Measurements from ENCODE around the gene GOLGA8B.
A peak's percentile ranks its signal among the peaks of the same experiment; 100 is the strongest.
"Not testable (repeated sequence)": the region's sequence is repeated elsewhere in the genome, so short reads cannot be mapped to it uniquely, and the experiment has no call there.

GOLGA8B gene

DNA sequence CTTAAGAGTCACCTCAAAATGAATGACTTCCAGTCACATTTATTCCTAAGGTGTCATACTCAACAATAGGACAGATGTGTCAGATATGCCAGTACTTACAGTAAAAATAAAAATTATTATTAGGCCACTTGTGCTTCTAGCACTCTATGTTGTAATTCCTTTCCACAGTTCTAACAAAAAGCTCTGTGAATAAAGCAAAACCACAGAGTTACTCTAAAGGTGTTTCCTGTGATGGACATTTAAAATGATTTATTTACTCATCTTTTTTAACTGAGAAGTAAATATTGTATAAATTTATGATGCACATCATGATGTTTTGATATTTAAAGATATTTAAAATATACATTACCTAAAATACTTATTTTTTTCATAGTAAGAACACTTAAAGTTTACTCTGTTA is 13.9 kb upstream of the GOLGA8B start:
- no peak for DNase-seq

DNA sequence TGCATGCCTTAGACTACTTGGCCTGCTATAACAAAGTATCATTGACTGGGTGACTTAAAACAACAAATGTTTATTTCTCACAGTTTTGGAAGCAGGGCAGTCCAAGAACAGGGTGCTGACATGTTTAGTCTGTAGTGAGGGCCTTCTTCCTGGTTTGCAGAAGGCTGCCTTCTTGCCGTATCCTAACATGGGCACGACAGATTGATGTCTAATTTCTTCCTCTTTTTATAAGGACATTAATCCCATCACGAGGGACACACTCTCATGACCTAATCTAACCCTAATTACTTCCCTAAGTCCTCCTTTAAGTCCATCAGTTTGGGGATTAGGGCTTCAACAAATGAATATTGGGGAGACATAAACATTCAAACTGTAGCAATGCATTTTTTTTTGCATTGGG is 10.9 kb upstream of the GOLGA8B start:
- no peak for DNase-seq

GRCh38 chr15:34591306-34591705 is 7.9 kb upstream of the GOLGA8B start:
- DNase-seq = no peak

DNA sequence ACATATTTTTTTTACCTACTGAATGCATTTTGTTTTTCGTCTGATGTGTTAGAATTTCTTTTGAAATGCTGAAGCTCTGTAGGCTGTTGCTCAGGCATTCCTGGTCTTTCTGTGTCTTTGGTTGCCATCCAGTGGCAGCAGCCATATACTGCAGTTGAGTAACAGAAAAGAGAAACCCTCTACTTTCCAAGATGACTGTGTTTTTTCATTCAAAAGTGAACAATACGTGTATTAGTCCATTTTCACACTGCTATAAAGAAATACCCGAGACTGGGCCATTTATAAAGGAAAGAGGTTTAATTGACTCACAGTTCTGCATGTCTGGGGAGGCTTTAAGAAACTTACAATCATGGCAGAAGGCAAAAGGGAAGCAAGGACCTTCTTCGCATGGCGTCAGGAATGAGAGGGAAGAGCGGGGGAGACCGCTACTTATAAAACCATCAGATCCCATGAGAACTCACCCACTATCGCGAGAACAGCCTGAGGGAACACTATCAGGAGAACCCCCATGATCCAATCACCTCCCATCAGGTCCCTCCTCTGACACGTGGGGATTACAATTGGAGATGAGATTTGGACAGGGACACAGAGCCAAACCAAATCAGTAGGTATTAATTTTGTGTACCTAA is 4.7 kb upstream of the GOLGA8B start:
- DNase-seq = peak; percentile 87

DNA sequence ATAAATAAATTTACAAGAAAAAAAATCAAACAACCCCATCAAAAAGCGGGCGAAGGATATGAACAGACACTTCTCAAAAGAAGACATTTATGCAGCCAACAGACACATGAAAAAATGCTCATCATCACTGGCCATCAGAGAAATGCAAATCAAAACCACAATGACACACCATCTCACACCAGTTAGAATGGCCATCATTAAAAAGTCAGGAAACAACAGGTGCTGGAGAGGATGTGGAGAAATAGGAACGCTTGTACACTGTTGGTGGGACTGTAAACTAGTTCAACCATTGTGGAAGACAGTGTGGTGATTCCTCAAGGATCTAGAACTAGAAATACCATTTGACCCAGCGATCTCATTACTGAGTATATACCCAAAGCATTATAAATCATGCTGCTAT is 2.5 kb upstream of the GOLGA8B start:
- DNase-seq = not testable (repeated sequence)

GRCh38 chr15:34584996-34585395 is 1.5 kb upstream of the GOLGA8B start:
- no peak for DNase-seq

GRCh38 chr15:34584330-34584668 is 848 bp upstream of the GOLGA8B start:
- DNase-seq = peak; percentile 40

DNA sequence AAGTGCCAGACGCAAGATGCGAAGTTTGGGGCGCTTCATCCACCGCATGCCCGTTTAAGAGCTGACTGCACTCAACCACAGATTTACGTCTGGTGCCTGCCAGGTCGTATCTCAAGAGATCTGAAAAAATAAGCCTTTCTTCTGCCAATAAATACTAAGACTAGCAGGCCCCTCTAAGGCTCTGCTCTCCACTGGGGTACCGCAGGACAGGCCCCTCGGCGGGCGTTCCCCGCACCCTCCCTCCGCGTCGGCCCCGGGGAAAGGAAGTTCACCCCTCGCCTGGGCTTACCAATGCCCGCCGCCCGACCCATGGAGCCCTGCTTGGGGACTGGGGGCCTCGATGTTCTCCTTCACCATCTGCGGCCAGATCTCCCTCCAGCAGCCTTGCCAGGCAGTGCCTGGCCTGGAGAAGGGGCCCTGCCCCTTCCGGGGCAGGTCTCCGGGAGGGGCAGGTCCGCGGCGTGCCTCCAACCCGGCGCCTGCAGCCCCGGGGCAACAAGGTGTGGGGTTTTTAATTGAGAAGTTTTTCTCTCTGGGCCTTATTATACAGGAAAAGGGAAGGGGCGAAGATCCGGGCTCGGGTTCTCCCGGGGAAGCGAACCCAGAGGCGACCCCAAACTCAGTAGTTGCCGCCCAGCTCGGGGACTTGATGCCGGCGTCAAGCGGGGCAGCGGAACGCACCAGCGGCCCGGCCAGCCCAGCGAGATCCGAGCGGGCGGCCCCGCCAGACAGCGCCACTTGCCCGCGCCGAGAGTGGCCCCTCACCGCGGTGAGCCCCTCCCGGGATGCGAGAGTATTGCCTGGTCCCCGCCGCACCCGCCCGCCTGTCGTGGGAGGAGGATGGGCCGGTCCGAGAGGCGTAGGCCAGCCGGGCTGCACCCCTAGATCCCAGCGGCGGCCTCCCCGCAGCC is 735 bp downstream of the GOLGA8B start:
- peak; percentile 68 for DNase-seq

DNA sequence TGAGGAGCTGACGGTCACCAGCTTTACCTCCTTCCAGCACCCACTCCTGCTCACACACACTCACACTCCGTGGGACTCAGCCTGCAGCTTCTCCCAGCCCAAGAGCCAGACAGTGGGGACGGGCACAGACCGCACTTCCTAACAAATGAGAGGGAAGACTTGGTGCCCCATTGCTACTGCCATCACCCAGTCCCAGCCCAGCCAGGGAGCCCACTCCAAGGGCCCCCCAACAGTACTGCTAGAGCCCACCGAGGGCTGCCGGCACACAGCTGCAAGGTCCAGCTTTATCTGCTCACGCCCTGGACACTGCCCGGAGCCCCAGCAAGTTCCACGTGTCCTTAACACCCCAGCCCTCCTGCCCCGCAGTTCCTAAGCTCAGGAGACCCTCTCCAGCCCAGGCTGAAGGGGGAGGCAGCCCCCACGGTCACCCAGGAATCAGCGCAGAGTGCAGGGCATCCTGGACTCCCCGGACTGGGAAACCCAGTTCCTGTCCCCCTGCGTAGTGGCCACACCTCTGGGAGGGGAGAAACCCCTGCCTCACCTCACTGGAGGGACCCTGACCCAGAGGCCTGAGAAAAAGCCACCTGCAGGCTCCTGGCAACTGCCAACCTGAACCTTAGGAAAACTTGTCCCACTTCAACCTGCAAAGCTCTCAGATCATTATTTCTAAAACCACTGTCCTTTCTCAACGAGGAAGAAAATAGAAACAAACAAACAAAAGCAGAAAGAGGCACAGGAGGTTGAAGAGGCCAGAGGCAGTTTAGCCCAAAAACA is 1.6 kb downstream of the GOLGA8B start:
- DNase-seq = not testable (repeated sequence)

DNA sequence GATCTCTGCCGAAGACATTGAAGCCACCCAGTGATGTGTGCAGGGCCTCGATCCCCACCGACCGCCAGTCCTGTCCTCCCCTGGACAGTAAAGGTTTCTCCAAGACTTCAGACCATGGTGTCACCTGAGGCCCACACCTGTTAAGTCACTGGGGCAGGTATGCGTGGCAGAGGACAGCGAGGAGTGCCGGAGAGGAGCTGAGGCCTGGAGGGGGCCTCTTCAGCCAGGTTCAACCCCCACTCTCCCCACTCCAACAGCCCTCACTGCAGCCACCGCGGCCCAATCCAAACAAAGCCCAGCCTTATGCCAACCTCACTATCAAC is 2.4 kb downstream of the GOLGA8B start:
- DNase-seq = no peak

GRCh38 chr15:34580251-34581042 is 3.0 kb downstream of the GOLGA8B start:
- not testable (repeated sequence) for DNase-seq

- DNase-seq = no peak
These were observed 5.2 kb downstream of the GOLGA8B start for GRCh38 chr15:34578283-34578674.

DNA sequence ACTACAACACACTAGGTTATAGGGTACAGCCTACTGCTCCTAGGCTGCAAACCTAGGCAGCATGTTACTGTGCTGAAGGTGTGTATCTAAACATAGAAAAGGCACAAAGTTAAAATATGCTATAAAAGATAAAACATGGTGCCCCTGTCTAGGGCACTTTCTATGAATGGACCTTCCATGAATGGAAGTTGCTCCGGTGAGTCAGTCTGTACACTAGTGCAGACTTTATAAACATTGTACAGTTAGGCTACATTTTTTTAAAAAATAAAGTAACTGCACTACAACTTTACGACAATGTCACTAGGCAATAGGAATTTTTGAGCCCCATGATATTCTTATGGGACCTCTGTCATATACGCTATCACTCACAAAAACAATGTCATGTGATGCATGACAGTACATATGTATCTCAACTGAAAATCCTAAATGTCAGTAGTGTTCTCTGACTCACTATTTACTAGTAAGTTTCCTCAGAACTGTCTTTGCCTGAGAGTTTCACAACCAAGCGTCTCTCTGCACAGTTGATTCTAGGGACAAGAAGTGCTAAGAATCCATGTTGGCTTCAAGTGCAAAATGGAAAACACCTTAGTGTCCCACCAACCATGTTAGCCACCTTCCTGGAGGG is 5.7 kb downstream of the GOLGA8B start:
- not testable (repeated sequence) for DNase-seq

GRCh38 chr15:34575035-34575434 is 8.4 kb downstream of the GOLGA8B start:
- DNase-seq = not testable (repeated sequence)

DNA sequence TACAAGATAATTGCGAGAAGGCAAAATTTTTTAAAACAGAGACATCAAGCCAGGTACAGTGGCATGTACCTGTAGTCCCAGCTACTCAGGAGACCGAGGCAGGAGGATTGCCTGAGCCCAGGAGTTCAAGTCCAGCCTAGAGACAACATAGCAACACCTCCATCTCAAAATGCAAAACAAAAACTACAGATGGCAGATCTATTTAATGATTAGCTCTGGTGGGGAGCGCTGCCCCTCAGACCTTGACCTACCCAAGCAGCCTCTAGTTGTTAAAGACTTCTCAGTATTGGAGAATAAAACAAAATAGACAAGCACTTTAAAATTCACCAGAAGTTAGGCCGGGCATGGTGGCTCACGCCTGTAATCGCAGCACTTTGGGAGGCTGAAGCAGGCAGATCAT is 10.5 kb downstream of the GOLGA8B start:
- not testable (repeated sequence) for DNase-seq

DNA sequence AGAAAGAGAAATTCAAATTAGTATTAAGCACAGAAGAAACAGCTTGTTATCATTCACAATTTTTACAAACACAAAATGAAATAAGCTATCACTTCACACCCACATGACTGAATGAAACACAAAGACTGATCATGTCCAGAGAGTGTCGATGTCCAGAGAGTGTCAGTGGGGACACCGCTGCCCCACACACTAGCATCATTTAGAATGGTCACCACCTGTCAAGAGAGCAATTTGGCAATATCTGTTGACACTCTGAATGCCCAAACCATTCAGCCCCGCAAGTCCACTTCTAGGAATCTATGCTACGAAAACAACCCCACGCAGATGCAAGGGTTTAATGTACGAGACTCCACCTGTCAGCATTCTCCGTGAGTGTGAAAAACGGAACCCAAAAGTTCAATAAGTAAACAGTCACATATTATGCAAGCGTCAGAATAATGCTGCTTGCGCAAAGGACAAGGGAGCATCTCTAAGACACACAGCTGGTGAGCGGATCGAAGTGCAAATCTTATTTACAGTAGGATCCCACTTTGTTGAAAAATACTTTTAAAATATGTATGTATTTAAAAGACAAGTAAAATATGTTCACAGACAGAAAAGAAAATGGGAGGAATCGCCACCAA is 11.3 kb downstream of the GOLGA8B start:
- DNase-seq = not testable (repeated sequence)

- not testable (repeated sequence) for DNase-seq
These were observed 13.6 kb downstream of the GOLGA8B start for GRCh38 chr15:34569670-34570396.

DNA sequence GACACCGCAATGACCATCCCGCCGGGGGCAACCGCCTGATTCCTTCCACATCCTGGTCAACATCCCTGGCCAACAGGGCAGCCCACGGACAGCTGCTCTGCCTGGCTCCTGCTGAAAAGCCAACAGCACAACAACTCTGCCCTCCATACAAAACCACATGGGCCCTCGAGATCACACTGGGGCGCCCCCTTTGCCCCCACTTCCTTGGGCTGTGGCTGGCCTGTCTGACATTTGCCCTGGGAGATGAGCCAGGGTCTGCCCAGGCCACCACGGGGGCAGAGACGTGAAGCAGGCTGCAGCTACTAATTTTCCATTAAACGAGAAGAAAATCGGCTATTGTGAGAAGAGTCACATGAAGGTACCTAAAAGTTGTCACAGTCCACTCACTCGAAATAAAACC is 16.3 kb downstream of the GOLGA8B start:
- not testable (repeated sequence) for DNase-seq

- not testable (repeated sequence) for DNase-seq
These were observed 18.7 kb downstream of the GOLGA8B start for GRCh38 chr15:34564711-34565110.

- DNase-seq = not testable (repeated sequence)
These were observed 22.6 kb downstream of the GOLGA8B start for GRCh38 chr15:34560814-34561213.

- DNase-seq = not testable (repeated sequence)
These were observed 23.7 kb downstream of the GOLGA8B start for GRCh38 chr15:34559764-34560163.

Measured in DMS53 (cell line).